GM10248 (cell line): ENCODE results near the gene SSBP3.

Source experiments
- CTCF ChIA-PET: fragments of 300-600 bp; sonication (Branson Sonifier 250); formaldehyde crosslinking; extraction: SDS; loops from one replicate; lab custom pipeline; 2021; ENCODE audit warnings: antibody characterized with exemption; lab: Yijun Ruan, JAX
- POLR2A ChIA-PET: fragments of 350-650 bp; sonication (Branson Sonifier 250); formaldehyde crosslinking; extraction: SDS; loops from one replicate; lab custom pipeline; 2020; ENCODE audit warnings: antibody characterized with exemption; lab: Yijun Ruan, JAX
- DNase-seq: peaks from one replicate; pipeline ENCODE4 v3.0.0; 2012; ENCODE audit errors: extremely low spot score
- CTCF ChIP-seq: IDR thresholded peaks from 2 replicates; pipeline ENCODE4 v1.5.1; 2012; ENCODE audit warnings: mild to moderate bottlenecking, low read depth; ENCODE audit errors: extremely low read depth, missing control alignments, control extremely low read depth

The SSBP3 gene

GRCh38 chr1:54222711-54223110 is 183.5 kb downstream of the SSBP3 start:
- ChIA-PET CTCF (no interaction called here), POLR2A (no interaction called here)
- no peak for TF ChIP-seq CTCF
- no peak for DNase-seq

- no peak for DNase-seq
- ChIA-PET CTCF (no interaction called here), POLR2A (no interaction called here)
- no peak for TF ChIP-seq CTCF
These were observed 184.2 kb downstream of the SSBP3 start for GRCh38 chr1:54221867-54222484.

GRCh38 chr1:54221113-54221834 is 184.9 kb downstream of the SSBP3 start:
- ChIA-PET POLR2A (no interaction called here), CTCF (no interaction called here)
- no peak for DNase-seq
- TF ChIP-seq CTCF: no peak

GRCh38 chr1:54220004-54220811 is 186.0 kb downstream of the SSBP3 start:
- CTCF ChIA-PET: no interaction called here
- no peak for TF ChIP-seq CTCF
- no peak for DNase-seq

GRCh38 chr1:54219688-54220003 is 186.5 kb downstream of the SSBP3 start:
- no peak for TF ChIP-seq CTCF
- CTCF ChIA-PET: no interaction called here
- POLR2A ChIA-PET: no interaction called here
- DNase-seq: no peak

More at GRCh38 chr1:54220004-54220811, 186.0 kb downstream of the SSBP3 start:
- POLR2A ChIA-PET: no interaction called here

- CTCF ChIA-PET: no interaction called here
- DNase-seq: no peak
- TF ChIP-seq CTCF: no peak
These were observed 187.1 kb downstream of the SSBP3 start for GRCh38 chr1:54218883-54219687.

More at GRCh38 chr1:54218883-54219687, 187.1 kb downstream of the SSBP3 start:
- POLR2A ChIA-PET: no interaction called here
